ENCODE data around the gene ADGRD2.

GRCh38 chr9:124490004-124490403 lies 39.8 kb downstream of the ADGRD2 start:
- TF ChIP-seq, protein P1, sequence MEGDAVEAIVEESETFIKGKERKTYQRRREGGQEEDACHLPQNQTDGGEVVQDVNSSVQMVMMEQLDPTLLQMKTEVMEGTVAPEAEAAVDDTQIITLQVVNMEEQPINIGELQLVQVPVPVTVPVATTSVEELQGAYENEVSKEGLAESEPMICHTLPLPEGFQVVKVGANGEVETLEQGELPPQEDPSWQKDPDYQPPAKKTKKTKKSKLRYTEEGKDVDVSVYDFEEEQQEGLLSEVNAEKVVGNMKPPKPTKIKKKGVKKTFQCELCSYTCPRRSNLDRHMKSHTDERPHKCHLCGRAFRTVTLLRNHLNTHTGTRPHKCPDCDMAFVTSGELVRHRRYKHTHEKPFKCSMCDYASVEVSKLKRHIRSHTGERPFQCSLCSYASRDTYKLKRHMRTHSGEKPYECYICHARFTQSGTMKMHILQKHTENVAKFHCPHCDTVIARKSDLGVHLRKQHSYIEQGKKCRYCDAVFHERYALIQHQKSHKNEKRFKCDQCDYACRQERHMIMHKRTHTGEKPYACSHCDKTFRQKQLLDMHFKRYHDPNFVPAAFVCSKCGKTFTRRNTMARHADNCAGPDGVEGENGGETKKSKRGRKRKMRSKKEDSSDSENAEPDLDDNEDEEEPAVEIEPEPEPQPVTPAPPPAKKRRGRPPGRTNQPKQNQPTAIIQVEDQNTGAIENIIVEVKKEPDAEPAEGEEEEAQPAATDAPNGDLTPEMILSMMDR (conservative IDR thresholded peaks at IDR 0.05; ENCODE audit: low read depth, low read length) = no peak
- TF ChIP-seq EZH2 (IDR thresholded peaks at IDR 0.05; ENCODE audit: borderline replicate concordance, low read depth, low read length, poor library complexity, severe bottlenecking) = no peak

Data from A673 (cell line).